GM12878 (cell line): ENCODE data around the gene HIVEP3. TPM values are rescaled to one million over a fixed set of nuclear protein-coding genes. Genes with fewer than 3 reads are reported as not detected.

Source experiments
- ATAC-seq: fragments of 200-7000 bp; cut with Tn5 transposase; 3 replicates; pipeline ENCODE4 v1.9.1; 2020; ENCODE audit warnings: mild to moderate bottlenecking, moderate library complexity
- BruUV-seq: library from RNA; stranded (reverse); fragments of 400-500 nt; replicated peaks from 2 replicates; lab custom pipeline; 2021; lab: Mats Ljungman, UMichigan
- CTCF ChIA-PET: fragments of 300-600 bp; sonication (Branson Sonifier 250); formaldehyde crosslinking; extraction: SDS; loops from one replicate; lab custom pipeline; 2021; ENCODE audit warnings: inconsistent platforms; lab: Yijun Ruan, JAX
- POLR2A ChIA-PET: fragments of 350-600 bp; formaldehyde crosslinking; extraction: SDS; loops from one replicate; lab custom pipeline; 2021; ENCODE audit warnings: inconsistent platforms; lab: Charles Lee
- RAD21 ChIA-PET: fragments of 300-600 bp; sonication (Branson Sonifier 250); formaldehyde crosslinking; loops from one replicate; lab custom pipeline; 2023; ENCODE audit warnings: antibody characterized with exemption; ENCODE audit not compliant: unreplicated experiment; lab: Charles Lee
- SMC1A ChIA-PET: fragments of 300-600 bp; sonication (Branson Sonifier 250); formaldehyde crosslinking; loops from one replicate; lab custom pipeline; 2023; ENCODE audit not compliant: unreplicated experiment, uncharacterized antibody; lab: Charles Lee
- DNase-seq: peaks from one replicate; pipeline ENCODE4 v3.0.0-alpha.2; 2011; ENCODE audit warnings: low read depth, low spot score
- FAIRE-seq: peaks from 3 replicates; lab custom pipeline; 2011; peaks lifted over from hg19 to GRCh38; lab: Jason Lieb, UNC
- H2AFZ ChIP-seq: 2 replicates; pipeline ENCODE4 v1.6.0; 2011; ENCODE audit warnings: low read depth, low read length, control low read depth; ENCODE audit not compliant: control insufficient read depth
- H3K27ac ChIP-seq: 2 replicates; pipeline ENCODE4 v1.5.1; 2011; ENCODE audit warnings: control low read depth; ENCODE audit not compliant: control insufficient read depth, insufficient read depth
- H3K27me3 ChIP-seq, 2 experiments: replicated peaks in 1 of 2; 2 replicates each; pipeline versions ENCODE4 v1.6.0 to v1.6.1; 2011; ENCODE audit warnings: low read length in 1 of 2; ENCODE audit not compliant: control insufficient read depth in 2 of 2, insufficient read depth in 2 of 2
- H3K36me3 ChIP-seq, 2 experiments: 2 replicates each; pipeline ENCODE4 v1.5.1; 2011; ENCODE audit warnings: low read length in 1 of 2; ENCODE audit not compliant: control insufficient read depth in 2 of 2, insufficient read depth in 2 of 2
- H3K4me1 ChIP-seq: 2 replicates; pipeline ENCODE4 v1.6.1; 2011; ENCODE audit warnings: mild to moderate bottlenecking, low read length, moderate library complexity, mixed read lengths; ENCODE audit not compliant: control insufficient read depth, insufficient read depth
- H3K4me2 ChIP-seq: 2 replicates; pipeline ENCODE4 v1.6.0; 2011; ENCODE audit warnings: control low read depth; ENCODE audit not compliant: control insufficient read depth, insufficient read depth
- H3K4me3 ChIP-seq: fragments of 200-600 bp; sonication (generic); 2 replicates; pipeline ENCODE4 v1.5.1; 2016
- H3K79me2 ChIP-seq: 2 replicates; pipeline ENCODE4 v1.6.0; 2011; ENCODE audit warnings: low read length; ENCODE audit not compliant: control insufficient read depth, insufficient read depth
- H3K9ac ChIP-seq: 2 replicates; pipeline ENCODE4 v1.8.0; 2011; ENCODE audit warnings: low read length, control low read depth, mixed read lengths; ENCODE audit not compliant: control insufficient read depth, insufficient read depth
- H3K9me3 ChIP-seq: replicated peaks from 3 replicates; pipeline ENCODE4 v1.5.1; 2011; ENCODE audit warnings: mild to moderate bottlenecking, low read length; ENCODE audit not compliant: control insufficient read depth, insufficient read depth
- H4K20me1 ChIP-seq: 2 replicates; pipeline ENCODE4 v1.6.0; 2011; ENCODE audit not compliant: control insufficient read depth, insufficient read depth
- CHD4 ChIP-seq: fragments of 200-600 bp; sonication (generic); IDR thresholded peaks from 2 replicates; pipeline ENCODE4 v1.6.1; 2016; ENCODE audit warnings: mild to moderate bottlenecking
- FOXK2 ChIP-seq: fragments of 450-650 bp; IDR thresholded peaks from 2 replicates; pipeline ENCODE4 v1.6.1; 2017; ENCODE audit warnings: mild to moderate bottlenecking, moderate library complexity
- HDGF ChIP-seq: fragments of 450-650 bp; IDR thresholded peaks from 2 replicates; pipeline ENCODE4 v1.6.1; 2016; ENCODE audit warnings: antibody characterized with exemption
- IKZF1 ChIP-seq: fragments of 450-650 bp; conservative IDR thresholded peaks from 2 replicates; pipeline ENCODE4 v1.6.1; 2017; ENCODE audit warnings: antibody characterized with exemption, mild to moderate bottlenecking
- IRF4 ChIP-seq: IDR thresholded peaks from 2 replicates; pipeline ENCODE4 v1.6.1; 2011; ENCODE audit warnings: low read depth, low read length
- KDM1A ChIP-seq: fragments of 200-600 bp; sonication (generic); IDR thresholded peaks from 2 replicates; pipeline ENCODE4 v1.6.1; 2016; ENCODE audit warnings: borderline replicate concordance
- PAX8 ChIP-seq: fragments of 450-650 bp; IDR thresholded peaks from 2 replicates; pipeline ENCODE4 v1.6.1; 2017; ENCODE audit warnings: mild to moderate bottlenecking, moderate library complexity
- POLR2A ChIP-seq: IDR thresholded peaks from 2 replicates; pipeline ENCODE4 v1.6.1; 2011; ENCODE audit warnings: low read depth, mild to moderate bottlenecking, low read length
- SPI1 ChIP-seq: IDR thresholded peaks from 2 replicates; pipeline ENCODE4 v1.6.1; 2011; ENCODE audit warnings: low read depth, mild to moderate bottlenecking, low read length, moderate library complexity, borderline replicate concordance; ENCODE audit not compliant: insufficient read depth
- SRF ChIP-seq, 2 experiments: IDR thresholded peaks; 2 replicates each; pipeline ENCODE4 v1.6.1; 2011; ENCODE audit warnings: low read depth in 2 of 2, low read length in 2 of 2, mild to moderate bottlenecking in 1 of 2, moderate library complexity in 1 of 2
- TCF12 ChIP-seq: IDR thresholded peaks from 2 replicates; pipeline ENCODE4 v1.6.1; 2011; ENCODE audit warnings: low read depth, mild to moderate bottlenecking, low read length
- ZNF217 ChIP-seq: fragments of 450-650 bp; IDR thresholded peaks from 2 replicates; pipeline ENCODE4 v1.6.1; 2017; ENCODE audit warnings: antibody characterized with exemption, mild to moderate bottlenecking
- WGBS: methylation state at CpG from one replicate; pipeline ENCODE4 v1.1.6; 2016; ENCODE audit warnings: low lambda C conversion rate; ENCODE audit not compliant: insufficient replicate concordance, insufficient coverage; ENCODE audit errors: missing lambda C conversion rate; 5-methylcytosine and 5-hydroxymethylcytosine counted together
- in situ Hi-C: fragments of 300-500 bp; cut with MboI; formaldehyde crosslinking; loops from 9 replicates; pipeline ENCODE4 v1.14.3; 2018; ENCODE audit warnings: mixed read lengths
- intact Hi-C: fragments of 100-400 bp; cut with micrococcal nuclease; formaldehyde crosslinking; loops from one replicate; pipeline ENCODE4 v1.14.2; 2022; ENCODE audit not compliant: unreplicated experiment
- polyA plus RNA-seq, 11 experiments: library from polyadenylated mRNA; depleted of rRNA in 4 of 11; unstranded in 6 of 11; stranded (reverse) in 5 of 11; fragments of >200 nt; fragmentation: Nextera tagmentation in 4 of 11; fragmentation: Illumina TruSeq in 1 of 11; extraction: Ambion mirVana in 4 of 11; extraction: Trizol in 1 of 11; gene quantifications; 1 replicate in 1 of 11; 2 replicates in 10 of 11; pipeline versions ENCODE4 v1.2.1 to v1.2.3, GENCODE V29; 2011 to 2016; ENCODE audit warnings: inconsistent platforms in 2 of 11, missing spikeins in 2 of 11, low read depth in 1 of 11
- total RNA-seq, 4 experiments: library from RNA; depleted of rRNA in 3 of 4; stranded (reverse); fragments of >200 nt in 3 of 4; fragmentation: Illumina TruSeq in 1 of 4; extraction: Trizol in 1 of 4; gene quantifications; 2 replicates each; pipeline versions ENCODE4 v1.2.1 to v1.2.3, GENCODE V29; 2013 to 2021
- TF ChIP-seq, protein P1 (sequence below): fragments of 450-650 bp; IDR thresholded peaks from 2 replicates; pipeline ENCODE4 v1.6.1; 2017; ENCODE audit warnings: low read depth, mild to moderate bottlenecking, moderate library complexity
- TF ChIP-seq, protein P2 (sequence below): fragments of 450-650 bp; IDR thresholded peaks from 2 replicates; pipeline ENCODE4 v1.6.1; 2017; ENCODE audit warnings: mild to moderate bottlenecking
- TF ChIP-seq, protein P3 (sequence below): IDR thresholded peaks from 2 replicates; pipeline ENCODE4 v1.6.1; 2011; ENCODE audit warnings: low read depth, low read length, improper control_type of control experiment, borderline replicate concordance
- TF ChIP-seq, protein P4 (sequence below): fragments of 450-650 bp; IDR thresholded peaks from 2 replicates; pipeline ENCODE4 v1.6.1; 2017; ENCODE audit warnings: mild to moderate bottlenecking, low read depth, inconsistent platforms; ENCODE audit not compliant: poor library complexity, severe bottlenecking

Gene HIVEP3
- total and polyA plus RNA-seq, 10 of the 15 experiments (the other 5 are each of a cell fraction or from before 2014, with no cell fraction given), result 1.8 to 13.6 (median 3.8) TPM

DNA sequence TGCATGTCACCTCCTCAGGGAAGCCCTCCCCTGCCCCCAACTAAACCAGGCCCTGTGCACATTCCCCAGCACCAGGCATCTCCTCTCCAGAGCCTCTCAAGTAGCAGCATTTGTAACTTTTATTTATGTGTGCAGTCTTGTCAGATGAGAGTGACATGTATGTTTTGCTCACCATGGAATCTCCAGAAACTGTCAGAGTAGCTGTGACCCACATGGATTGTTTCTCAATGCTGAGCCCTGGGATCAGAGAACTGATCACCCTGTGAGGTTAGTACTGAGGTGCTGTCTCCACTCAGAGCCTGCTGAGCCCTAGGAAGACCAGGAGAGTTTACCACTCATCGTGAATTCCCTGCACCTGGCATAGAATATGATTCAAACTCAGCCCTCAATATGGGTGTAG, 243.3 kb downstream of the HIVEP3 start:
- no peak overlapping the region for H3K9ac ChIP-seq
- POLR2A ChIA-PET, result interaction anchor here (1.2 kb wide), 1 partner anchor 12 kb away, joined by 4 read pairs; no protein-coding TSS in a partner anchor
- no peaks in the 10 kb centered on the region for H3K36me3 ChIP-seq
- CTCF ChIA-PET, result interaction anchor here (0.6 kb wide), 1 partner anchor 64 kb away, joined by 3 read pairs; no protein-coding TSS in a partner anchor
- no peaks in the 10 kb centered on the region for H3K9me3 ChIP-seq
- peaks cover 51% of the 10 kb centered on the region for H3K4me1 ChIP-seq
- no peaks in the 10 kb centered on the region for H3K27me3 ChIP-seq
- H3K79me2 ChIP-seq, result no peaks in the 10 kb centered on the region
- no peak overlapping the region for H3K4me2 ChIP-seq
- FAIRE-seq (no peak), ATAC-seq (no peak), DNase-seq (no peak)
- no TSS peak for BruUV-seq
- H3K27ac ChIP-seq, result no peak overlapping the region
- in situ Hi-C loops, result no loop called here
- SMC1A ChIA-PET, result interaction anchor here (1.3 kb wide), 1 partner anchor 10 kb away, joined by 3 read pairs; no protein-coding TSS in a partner anchor
- intact Hi-C loops, result no loop called here
- H3K4me3 ChIP-seq, result no peak overlapping the region
- no peaks in the 10 kb centered on the region for H4K20me1 ChIP-seq
- H2AFZ ChIP-seq, result no peak overlapping the region
- RAD21 ChIA-PET, result interaction anchor here (0.7 to 3.6 kb wide), 2 partner anchors 8 to 52 kb away, joined by 4 to 15 read pairs; no protein-coding TSS in a partner anchor
- WGBS, result 93% methylated on average over 1 of the region's 1 CpG
- TF ChIP-seq IRF4 (no peak), KDM1A (no peak), POLR2A (no peak), FOXK2 (no peak), SRF (IDR thresholded peaks at IDR 0.05; ENCODE audit: low read depth in 2 of 2, low read length in 2 of 2) (no peak), PAX8 (no peak), CHD4 (no peak), IKZF1 (no peak), ZNF217 (no peak), HDGF (no peak), TCF12 (no peak), SPI1 (no peak)
- TF ChIP-seq, protein P1, sequence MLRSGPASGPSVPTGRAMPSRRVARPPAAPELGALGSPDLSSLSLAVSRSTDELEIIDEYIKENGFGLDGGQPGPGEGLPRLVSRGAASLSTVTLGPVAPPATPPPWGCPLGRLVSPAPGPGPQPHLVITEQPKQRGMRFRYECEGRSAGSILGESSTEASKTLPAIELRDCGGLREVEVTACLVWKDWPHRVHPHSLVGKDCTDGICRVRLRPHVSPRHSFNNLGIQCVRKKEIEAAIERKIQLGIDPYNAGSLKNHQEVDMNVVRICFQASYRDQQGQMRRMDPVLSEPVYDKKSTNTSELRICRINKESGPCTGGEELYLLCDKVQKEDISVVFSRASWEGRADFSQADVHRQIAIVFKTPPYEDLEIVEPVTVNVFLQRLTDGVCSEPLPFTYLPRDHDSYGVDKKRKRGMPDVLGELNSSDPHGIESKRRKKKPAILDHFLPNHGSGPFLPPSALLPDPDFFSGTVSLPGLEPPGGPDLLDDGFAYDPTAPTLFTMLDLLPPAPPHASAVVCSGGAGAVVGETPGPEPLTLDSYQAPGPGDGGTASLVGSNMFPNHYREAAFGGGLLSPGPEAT, result no peak
- TF ChIP-seq, protein P2, sequence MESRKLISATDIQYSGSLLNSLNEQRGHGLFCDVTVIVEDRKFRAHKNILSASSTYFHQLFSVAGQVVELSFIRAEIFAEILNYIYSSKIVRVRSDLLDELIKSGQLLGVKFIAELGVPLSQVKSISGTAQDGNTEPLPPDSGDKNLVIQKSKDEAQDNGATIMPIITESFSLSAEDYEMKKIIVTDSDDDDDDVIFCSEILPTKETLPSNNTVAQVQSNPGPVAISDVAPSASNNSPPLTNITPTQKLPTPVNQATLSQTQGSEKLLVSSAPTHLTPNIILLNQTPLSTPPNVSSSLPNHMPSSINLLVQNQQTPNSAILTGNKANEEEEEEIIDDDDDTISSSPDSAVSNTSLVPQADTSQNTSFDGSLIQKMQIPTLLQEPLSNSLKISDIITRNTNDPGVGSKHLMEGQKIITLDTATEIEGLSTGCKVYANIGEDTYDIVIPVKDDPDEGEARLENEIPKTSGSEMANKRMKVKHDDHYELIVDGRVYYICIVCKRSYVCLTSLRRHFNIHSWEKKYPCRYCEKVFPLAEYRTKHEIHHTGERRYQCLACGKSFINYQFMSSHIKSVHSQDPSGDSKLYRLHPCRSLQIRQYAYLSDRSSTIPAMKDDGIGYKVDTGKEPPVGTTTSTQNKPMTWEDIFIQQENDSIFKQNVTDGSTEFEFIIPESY, result no peak
- TF ChIP-seq, protein P3, sequence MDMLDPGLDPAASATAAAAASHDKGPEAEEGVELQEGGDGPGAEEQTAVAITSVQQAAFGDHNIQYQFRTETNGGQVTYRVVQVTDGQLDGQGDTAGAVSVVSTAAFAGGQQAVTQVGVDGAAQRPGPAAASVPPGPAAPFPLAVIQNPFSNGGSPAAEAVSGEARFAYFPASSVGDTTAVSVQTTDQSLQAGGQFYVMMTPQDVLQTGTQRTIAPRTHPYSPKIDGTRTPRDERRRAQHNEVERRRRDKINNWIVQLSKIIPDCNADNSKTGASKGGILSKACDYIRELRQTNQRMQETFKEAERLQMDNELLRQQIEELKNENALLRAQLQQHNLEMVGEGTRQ, result no peak
- TF ChIP-seq, protein P4, sequence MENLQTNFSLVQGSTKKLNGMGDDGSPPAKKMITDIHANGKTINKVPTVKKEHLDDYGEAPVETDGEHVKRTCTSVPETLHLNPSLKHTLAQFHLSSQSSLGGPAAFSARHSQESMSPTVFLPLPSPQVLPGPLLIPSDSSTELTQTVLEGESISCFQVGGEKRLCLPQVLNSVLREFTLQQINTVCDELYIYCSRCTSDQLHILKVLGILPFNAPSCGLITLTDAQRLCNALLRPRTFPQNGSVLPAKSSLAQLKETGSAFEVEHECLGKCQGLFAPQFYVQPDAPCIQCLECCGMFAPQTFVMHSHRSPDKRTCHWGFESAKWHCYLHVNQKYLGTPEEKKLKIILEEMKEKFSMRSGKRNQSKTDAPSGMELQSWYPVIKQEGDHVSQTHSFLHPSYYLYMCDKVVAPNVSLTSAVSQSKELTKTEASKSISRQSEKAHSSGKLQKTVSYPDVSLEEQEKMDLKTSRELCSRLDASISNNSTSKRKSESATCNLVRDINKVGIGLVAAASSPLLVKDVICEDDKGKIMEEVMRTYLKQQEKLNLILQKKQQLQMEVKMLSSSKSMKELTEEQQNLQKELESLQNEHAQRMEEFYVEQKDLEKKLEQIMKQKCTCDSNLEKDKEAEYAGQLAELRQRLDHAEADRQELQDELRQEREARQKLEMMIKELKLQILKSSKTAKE, result no peak
